NK-92 (cell line): ENCODE measurements around the gene AFAP1L2.
"Not testable (repeated sequence)": the region's sequence is repeated elsewhere in the genome, so short reads cannot be mapped to it uniquely, and the experiment has no call there.

Experiments used
- DNase-seq: peaks from one replicate; lab custom pipeline; 2025; ENCODE audit not compliant: unreplicated experiment; lab: John Stamatoyannopoulos, UW

Gene AFAP1L2

DNA sequence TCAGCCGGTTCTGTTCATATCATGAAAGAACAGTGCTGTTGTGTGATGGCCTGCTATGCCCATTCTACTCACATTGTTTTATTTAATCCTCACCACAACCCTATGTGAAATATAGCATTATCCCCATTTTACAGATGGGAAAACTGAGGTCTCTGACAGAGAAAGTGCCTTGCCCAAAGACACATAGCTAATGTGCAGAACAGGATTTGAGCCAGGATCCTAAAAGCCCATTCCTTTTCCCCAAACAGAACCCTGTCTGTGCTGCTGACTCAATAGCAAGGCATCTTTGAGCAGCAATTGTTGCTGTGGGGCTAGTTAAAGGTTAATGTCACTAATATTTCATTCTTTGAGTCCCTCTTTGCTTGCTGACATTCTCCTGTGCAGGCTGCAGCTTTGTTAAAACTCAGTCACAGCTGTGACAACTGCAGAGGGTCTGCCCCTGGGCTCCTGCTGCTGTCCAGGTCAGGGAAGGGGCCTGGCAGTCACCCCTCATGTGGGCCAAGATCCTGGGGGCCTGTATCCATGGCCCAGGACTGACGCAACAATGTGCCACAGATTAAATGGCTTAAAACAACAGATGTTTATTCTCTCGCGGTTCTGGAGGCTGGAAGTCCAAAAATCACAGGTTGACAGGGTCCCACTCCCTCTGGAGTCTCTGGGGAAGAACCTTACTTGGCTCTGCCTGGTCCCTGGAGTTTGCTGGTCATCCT lies 40.4 kb downstream of the AFAP1L2 start:
- DNase-seq, result no peak

DNA sequence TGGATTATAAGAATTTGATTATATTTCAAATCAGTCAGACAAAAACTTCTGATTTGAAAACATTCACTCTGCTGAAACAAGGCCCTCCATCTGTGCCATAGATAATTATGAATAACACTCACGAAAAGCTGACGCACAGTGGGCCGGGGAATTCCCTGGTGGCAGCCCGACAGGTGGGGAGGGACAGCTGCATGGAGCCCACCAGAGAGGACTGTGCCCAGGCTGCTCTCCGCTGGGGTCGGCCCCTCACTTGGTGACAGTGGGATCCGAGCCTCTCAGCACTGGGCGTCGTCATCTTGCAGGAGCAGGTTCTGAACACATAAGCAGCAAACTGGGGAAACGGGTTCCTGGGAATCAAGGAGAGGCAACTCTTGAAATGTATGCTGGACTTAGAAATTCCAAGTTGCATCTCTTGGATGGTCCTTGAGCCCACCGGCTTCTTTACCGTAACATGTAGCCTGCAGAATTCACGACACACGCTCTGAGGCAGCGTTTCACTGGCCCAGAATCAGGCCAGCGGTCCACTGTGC lies 41.4 kb downstream of the AFAP1L2 start:
- no peak for DNase-seq

DNA sequence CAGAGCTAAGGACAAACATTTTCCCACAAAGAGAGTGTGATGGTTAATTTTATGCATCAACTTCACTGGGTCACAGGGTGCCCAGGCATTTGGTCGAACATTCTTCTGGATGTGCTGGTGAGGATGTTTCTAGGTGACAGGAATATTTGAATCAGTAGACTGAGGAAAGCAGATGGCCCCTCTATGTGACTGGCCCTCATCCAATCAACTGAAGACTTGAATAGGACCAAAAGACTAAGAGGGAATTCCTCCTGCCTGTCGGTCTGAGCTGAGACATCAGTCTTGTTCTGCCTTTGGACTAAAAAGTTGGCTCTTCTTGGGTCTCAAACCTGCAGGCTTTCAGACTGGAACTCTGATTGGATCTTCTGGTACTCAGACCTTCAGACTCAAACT lies 44.4 kb downstream of the AFAP1L2 start:
- DNase-seq, result no peak

DNA sequence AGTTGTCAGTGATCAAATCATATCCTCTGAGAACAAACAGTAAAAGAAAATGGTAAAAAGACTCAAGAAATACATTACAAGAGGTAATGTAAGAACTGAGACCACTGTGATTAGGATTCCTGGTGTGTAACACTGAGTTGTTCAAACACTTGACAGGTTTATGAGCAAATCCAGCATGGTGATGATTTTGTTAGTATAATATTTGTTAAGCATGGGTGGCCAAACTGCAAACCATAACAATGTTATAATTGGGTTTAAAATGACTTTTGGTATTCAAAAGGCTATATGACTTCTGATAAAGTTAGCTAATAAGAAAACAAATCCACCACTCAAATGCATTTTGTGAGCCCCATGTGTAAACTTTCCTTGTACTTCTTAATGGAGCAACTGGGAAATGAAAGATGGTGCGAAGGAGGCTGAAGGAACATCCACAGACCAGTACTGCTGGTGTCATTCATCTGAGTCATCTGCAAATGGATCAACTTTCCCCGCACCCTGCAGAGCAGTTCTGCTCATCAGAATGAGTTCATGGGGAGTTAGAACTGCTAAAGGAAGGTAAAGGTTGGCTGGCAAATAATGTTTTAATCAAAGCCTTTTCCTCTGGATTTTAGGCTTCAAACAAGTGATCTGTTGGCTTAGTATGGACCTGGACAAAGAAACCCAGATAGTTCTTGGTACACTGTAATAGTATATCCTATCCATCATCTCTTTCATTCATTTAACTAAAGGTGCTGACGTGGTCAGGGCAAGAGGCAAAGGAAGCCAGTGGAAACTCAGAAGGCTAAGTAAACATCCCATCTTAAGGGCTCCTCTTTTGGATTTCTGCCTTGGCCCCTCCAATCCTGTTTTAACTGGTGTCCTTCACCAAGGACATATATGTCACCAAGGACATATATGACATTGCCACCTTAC lies 45.0 kb downstream of the AFAP1L2 start:
- no peak for DNase-seq

DNA sequence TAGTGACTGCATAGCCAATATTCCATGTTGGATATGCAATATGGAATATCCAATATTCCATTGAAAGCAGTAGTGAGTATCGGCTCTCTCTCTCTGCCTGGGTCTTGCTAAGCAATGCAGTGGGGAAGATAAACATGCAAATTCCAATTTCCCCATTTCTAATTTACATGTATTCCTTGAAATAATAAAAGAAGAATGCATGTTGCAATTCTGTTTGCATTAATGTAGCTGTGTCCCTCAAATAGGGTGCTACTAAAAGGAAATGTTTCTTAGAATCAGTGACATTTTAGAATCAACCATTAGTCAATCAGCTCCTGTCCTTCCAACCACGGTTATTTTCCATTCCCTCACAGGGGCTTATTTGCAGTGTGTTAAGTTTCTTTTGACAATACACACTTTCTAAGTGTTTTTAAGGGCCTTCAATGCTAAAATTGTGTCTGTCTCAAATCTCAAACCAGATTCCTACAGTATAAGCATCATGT lies 46.7 kb downstream of the AFAP1L2 start:
- no peak for DNase-seq

DNA sequence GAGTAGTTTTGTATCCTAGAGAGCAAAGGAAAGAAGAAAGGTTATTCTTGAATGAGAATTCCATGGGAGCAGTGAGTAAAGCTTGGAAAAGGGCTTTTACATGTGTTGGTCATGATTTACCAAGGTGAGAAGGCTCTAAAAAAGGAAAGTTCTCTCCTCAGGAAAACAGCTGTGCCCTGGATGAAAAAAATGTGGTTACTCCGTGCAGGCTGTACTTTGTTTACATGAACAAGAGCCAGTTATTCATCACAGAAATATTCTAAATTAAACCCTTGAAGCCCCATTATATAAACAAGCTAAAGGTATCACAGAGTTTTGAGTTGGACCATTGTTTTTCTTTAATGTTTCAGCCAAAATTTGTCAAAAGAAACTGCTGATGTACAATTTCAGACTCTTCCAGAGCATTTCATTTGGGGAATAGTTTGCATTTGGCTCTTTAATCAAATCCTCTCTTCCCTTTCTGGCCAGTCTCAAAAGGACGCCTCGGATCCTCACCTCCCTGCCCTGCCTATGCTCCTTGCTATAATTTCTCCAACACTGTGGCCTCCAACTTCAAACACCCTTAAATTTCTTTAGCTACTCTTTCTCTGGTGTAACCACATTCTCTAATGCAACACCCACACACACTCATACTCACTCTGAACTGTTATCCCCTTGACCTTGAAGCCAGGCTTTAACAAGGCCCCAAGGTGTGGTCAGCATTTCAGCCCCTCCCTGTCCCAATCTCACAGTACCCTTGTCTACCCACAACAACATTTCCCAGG lies 47.4 kb downstream of the AFAP1L2 start:
- no peak for DNase-seq

DNA sequence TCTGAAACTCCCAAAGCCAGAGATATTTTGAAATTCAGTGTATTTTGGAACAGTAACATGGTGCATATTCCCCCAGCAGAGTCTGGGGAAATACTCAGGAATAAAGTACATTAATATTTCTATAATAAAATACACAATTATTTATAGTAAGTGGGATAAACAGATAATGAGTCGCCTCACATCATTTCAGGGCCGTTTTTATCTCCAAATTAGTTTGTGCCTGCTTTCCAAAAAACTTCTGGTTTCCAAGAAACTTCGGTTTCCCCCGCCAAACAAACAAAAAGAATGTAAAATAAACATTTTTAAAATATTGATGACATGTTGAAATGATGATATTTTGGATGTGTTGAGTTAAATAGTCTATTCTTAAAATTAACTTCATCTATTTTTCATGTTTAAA lies 48.2 kb downstream of the AFAP1L2 start:
- DNase-seq, result no peak

DNA sequence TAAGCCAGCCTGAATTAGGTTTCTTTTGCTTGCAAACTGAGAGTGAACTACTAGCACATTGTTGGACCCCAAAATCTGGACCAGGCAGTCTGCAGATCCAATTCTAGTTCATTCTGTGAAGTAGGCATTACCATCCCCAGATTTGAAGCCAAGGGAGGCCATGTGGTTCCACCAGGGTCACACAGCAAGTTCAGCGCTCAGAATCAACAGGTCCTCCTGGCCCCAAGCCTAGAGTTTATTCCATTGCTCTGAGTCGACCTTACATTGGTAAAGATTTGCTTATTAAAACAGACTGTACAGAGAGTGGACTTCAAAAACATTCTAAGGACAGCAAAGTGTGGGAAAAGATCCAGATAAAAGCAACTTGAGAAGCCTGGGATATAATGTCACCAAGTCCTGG lies 50.9 kb downstream of the AFAP1L2 start:
- DNase-seq, result no peak

DNA sequence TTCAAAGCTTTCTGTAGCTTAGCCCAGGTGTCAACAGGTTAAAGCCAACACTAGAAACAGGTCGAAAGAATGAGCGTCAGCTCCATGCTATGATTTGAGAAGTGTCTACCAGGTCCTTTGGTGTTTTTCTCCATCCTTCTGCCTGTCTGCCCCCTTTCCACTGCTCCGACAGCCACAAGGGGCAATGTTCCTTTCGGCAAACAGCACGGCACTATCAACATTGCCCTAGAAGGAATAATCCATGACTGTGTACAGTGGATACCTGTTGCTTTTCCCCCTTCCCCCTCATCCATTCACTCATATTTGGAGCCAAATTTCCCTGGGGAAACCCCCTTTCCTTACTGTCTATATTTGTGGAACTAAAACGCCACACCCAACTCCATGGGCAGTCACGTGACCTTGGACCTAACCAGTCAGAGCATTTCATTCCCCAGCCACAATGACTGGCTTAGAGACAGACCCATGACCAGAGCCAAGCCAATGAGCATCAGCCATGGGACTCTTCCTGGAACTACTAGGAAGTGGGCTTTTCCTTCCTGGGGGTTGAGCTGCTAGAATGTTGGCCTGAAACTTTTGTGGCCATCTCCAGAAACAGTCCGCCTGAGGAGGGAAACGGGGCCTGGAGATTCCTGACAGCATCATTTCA lies 51.5 kb downstream of the AFAP1L2 start:
- DNase-seq, result no peak

DNA sequence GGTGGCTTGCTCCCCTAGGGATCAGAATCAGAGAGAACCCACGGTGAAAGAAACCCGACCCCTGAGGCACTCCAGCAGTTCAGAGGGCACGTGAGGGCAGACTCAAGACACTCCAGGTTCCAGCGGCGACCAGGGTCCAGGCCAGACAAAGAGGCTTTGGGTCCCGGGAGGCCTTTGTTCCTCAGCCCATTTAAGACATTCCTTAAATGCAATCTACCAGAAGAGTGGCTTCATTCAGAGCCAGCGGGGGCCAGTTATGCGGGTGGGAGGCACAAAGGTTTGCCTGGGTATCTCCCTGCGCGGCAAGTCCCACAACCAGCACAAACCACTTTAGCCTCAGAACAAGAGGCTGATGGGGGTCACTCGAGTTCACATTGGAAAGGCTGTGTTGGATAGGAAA lies 53.6 kb downstream of the AFAP1L2 start:
- DNase-seq, result no peak

DNA sequence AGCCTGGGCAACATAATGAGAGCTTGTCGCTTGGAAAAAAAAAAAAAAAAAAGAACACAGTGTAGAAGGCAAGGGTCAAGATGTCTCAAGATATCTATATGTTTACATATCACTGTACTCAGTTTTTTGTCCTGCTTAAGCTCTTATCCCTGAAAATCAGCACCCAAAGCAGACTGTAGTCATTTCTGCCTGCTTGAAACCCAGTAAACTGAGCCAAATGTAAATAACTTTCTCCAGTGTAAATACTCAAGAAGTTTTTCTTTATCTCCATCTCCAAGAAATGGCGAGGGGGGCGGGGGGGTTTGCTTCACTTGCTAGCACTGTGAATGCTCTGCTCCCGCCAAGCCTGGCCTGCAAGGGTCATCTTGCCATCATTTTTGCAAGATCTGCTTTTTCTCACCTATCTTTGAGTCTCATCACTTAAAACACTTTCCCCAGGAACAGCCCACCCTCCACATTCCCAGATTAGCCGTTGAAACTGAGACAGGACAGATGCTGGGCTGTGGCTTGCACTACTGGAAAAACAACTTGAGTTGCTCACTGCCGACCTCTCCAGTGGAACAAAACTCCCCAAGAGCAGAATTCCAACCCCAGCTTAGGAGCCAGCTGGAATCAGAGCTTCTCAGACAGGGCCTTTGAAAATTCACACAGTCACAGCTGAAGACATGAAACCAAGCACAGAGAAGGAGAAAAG lies 54.6 kb downstream of the AFAP1L2 start:
- no peak for DNase-seq

DNA sequence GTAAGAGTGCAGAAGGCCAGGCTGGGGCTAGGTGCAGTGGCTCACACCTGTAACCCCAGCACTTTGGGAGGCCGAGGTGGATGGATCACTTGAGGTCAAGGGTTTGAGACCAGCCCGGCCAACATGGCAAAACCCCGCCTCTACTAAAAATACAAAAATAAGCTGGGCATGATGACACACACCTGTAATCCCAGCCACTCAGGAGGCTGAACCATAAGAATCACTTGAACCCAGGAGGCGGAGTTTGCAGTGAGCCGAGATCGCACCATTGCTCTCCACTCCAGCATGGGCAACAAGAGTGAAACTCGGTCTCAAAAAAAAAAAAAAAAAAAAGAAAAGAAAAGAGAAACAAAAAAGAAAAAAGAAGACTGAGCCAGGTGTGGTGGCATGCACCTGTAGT lies 55.2 kb downstream of the AFAP1L2 start:
- not testable (repeated sequence) for DNase-seq

DNA sequence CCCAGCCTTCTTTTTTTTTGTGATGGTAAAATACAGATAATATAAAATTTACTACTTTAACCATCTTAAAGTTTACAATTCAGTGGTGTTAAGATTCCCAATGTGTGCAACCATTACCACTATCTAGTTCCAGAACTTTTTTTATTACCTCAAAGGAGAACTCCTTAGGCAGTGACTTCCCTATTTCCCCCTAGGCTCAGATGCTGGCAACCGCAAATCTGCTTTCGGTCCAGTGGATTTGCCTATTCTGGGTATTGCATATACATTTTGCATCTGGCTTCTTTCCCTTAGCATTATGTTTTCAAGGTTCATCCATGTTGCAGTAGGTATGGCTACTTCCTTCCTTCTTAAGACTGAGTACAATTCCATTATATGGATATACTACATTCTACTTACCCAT lies 56.5 kb downstream of the AFAP1L2 start:
- no peak for DNase-seq

DNA sequence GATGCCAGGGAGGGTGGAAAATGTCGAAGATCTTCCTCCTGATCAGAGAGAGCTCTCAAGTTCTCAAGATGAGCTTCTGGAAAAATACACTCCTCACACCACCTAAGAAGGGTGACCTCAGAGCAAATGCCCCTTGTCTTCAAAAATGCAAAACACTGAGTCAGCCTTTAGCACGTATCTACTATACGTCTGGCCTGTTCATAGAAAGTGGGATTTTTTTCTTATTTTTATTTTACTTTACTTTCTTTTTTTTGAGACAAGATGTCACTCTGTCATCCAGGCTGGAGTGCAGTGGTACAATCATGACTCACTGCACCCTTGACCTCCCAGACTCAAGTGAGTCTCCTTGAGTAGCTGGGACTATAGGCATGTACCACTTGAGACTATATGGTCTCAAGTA lies 57.1 kb downstream of the AFAP1L2 start:
- DNase-seq, result no peak

DNA sequence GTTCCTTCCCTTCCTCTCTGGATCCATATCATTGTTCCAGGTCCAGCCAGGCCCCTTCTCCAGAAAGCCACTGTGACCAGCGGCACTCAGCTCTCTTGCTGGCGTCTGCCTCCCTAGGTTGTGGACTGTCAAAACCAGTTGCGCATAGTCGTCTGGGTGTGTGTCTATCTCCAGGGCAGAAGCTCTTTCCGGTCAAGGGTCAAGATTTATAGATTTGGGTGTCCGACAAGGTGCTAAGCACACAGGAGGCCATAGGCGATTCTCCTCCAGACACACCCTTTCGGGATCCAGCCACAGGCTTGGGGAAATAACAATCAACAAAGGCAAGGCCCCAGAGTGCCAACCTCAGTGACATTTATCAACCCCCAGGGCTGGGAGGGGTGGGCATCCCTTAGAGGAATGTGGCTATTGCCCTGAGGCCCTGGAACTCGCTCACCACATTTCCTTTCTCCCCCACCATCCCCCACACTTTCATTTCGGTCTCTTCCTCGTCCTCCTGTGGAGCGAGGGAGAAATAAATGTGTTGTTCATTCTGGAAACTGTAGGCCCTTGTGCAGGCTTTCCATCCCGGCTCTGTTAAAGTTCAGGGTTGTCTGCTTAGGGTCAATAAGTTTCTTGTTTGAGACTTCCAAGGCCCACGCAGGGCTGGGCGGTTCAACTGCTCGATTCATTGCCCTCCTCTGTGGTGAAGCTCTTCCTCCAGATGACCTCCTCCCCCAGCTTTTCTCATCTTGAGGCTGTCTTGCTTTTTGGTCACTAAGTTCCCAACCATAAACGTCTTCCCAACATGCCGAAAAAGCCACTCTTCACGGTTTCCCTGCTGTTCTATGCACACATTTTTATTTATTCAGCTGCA lies 57.9 kb downstream of the AFAP1L2 start:
- DNase-seq, result no peak

DNA sequence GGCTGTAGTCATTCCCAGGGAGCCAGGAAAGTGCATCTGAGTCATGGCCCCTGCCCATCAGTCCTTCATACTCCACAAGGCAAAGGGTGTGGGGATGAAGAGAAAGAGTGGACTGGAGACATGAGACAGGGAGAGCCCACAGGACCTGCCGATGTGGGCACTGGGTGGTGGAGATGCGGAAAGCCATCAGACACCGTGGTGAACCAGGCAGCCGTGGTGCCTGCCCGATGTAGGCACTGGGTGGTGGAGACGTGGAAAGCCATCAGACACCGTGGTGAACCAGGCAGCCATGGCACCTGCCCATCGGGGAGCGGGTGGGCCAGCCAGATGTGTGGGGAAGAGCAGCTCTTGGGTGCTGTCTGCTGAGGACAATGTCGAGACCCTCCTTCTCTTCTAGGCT lies 58.6 kb downstream of the AFAP1L2 start:
- DNase-seq, result no peak

DNA sequence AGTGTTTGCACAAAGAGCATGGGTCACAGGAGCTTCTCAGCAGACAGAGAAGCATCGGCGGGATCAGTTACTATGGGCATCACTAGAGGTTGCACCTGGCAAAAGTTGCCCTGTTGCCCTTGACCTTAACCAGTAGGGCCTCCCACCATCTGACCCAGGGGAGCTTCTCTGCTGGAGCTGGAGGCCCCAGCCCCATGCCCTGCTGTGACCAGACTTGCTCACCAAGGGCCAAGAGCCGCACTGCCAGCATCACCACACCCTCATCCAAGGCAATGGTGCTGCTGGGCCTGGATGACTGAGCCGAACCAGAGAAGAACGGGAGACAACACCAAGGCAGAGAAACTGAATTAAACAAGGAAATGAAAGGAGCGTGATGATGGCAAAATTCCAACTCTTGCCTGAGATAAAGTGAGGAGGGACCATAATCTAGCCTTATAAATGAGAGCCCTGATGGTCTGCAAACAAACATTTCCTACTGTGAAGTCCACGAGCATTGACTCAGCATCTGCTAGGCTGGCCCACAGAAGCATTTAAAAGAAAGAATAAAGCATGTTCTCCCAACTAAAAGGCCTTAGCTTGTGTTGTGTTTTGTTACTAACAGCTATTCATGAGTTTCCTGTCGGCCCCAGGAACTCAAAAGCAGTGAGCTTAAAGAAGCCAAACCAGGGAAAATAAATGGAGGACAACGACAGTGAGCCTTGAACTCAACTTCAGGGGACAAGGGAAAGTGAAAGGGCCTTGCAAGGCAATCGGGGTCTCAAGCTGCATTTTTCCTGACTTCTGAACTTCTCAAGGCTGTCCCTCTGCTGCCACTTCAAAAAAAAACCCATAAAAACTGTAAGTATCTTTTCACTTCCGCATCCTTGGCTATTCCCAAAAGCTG lies 60.4 kb downstream of the AFAP1L2 start:
- DNase-seq, result no peak

DNA sequence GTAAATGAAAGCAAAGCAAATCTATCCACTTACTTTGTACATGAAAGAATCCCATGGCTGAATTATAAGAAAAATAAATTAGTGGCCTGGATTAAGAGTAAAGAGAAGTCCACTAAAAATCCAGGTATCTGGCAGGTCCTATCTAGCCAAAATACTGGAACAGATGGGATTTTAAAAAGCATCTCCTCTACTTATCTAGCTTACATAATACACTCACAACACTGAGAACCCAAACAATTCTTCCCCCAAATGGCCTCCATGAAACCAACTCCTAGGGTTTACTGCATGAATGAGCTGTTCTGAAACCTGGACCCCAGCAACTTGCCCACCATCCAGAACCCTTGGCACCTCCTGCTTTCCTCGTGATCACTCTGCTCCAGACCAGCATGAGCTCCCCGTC lies 61.3 kb downstream of the AFAP1L2 start:
- DNase-seq, result no peak
